Upper lobe of left lung (tissue), 4 donors: Measurements from ENCODE around the gene GPR18.

Experiments
- CTCF ChIP-seq, 6 experiments: fragments of 450-650 bp in 4 of 6; fragments of 200-600 bp in 2 of 6; sonication (generic) in 2 of 6; IDR thresholded peaks; one replicate each; pipeline ENCODE4 v1.5.1; 2016 to 2019; ENCODE audit warnings: antibody characterized with exemption in 6 of 6
- EP300 ChIP-seq, 4 donors: sonication (generic); formaldehyde crosslinking; IDR thresholded peaks; one replicate each; pipeline ENCODE4 v1.5.1; 2017; ENCODE audit warnings: antibody characterized with exemption in 4 of 4, control low read depth in 2 of 4
- POLR2A ChIP-seq, 4 donors: fragments of 450-650 bp; IDR thresholded peaks; one replicate each; pipeline ENCODE4 v1.5.1; 2016 to 2017; ENCODE audit warnings: antibody characterized with exemption in 4 of 4, mild to moderate bottlenecking in 2 of 4
- POLR2AphosphoS5 ChIP-seq, 2 donors: sonication (generic); formaldehyde crosslinking; IDR thresholded peaks; one replicate each; pipeline ENCODE4 v1.5.1; 2017; ENCODE audit warnings: antibody characterized with exemption in 2 of 2

GRCh38 chr13:99215184-99215830 is 42.9 kb downstream of the GPR18 start:
- TF ChIP-seq EP300 (IDR thresholded peaks at IDR 0.05) = no peak
- TF ChIP-seq CTCF (IDR thresholded peaks at IDR 0.05) = no peak
- no peak for TF ChIP-seq POLR2A (IDR thresholded peaks at IDR 0.05)
- peak; percentile 30 to 31 for TF ChIP-seq POLR2AphosphoS5 (IDR thresholded peaks at IDR 0.05)
